Hematopoietic multipotent progenitor cell treated with erythropoietin and hydrocortisone succinate and interleukin-3 and kit ligand, for 17 days (in vitro differentiated cells): ENCODE results near the gene TENT5C.

Experiments used
- DNase-seq: peaks from one replicate; pipeline ENCODE4 v3.0.0-alpha.2; 2015; ENCODE audit warnings: low spot score

The TENT5C gene

DNA sequence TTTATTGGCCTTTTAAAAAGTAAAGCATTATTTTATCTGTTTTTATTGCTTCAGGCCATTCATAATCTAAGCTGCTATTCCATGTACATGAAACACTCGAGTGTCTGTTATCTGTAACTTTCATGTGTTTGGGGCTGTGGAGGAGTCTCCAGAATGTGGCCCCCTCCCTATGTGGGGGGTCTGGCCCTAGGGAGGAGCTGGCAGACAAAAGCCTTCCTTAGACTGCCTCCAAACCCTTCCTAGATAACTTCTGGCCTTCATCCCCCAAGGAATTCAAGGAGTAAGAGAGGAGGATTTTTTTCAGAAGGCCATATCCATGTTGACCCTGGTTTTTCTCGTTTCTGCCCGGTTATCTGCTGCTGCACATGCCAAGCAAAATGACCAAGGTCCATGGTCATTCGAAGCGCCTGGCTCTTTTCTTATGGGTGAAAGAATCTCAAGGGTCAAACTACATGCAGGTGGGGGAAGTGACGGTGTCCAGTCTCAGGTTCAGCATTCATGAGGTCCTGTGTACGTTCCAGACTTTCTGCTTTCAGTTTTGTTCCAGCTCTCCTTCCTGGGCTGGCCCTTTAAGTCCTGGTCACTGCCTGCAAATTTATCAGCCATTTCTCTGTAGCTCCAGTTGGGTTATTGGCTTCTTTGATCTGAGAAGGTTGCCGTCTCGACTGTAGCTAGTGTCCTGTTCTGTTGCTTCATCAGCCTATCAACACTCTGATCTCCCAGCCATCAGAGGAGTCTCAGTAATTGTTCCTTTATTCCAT lies 8.3 kb downstream of the TENT5C start:
- peak; percentile 60 for DNase-seq

GRCh38 chr1:117615474-117615873 lies 9.6 kb downstream of the TENT5C start:
- peak; percentile 21 for DNase-seq

- DNase-seq, result peak; percentile 62
Observed at GRCh38 chr1:117616356-117616755, 10.5 kb downstream of the TENT5C start.

DNA sequence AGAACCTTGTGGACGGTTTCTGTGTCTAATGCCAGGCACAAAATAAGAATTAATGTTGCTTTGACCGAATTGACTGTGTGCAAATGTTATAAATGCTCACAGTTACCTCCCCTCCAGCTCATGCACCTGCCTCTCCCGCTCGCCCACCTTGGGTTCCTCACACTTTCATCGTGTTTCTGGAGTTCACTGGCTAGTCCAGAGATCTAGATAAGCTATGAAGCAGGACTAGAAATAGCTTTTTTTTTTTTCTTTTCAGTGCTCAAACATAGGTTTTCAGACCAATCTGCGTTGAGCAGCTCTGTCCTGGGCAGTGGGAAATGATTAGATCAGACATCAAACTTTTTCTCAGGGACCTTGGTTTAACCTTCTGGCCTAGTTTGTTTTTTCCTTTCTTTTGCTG lies 11.1 kb downstream of the TENT5C start:
- no peak for DNase-seq

DNA sequence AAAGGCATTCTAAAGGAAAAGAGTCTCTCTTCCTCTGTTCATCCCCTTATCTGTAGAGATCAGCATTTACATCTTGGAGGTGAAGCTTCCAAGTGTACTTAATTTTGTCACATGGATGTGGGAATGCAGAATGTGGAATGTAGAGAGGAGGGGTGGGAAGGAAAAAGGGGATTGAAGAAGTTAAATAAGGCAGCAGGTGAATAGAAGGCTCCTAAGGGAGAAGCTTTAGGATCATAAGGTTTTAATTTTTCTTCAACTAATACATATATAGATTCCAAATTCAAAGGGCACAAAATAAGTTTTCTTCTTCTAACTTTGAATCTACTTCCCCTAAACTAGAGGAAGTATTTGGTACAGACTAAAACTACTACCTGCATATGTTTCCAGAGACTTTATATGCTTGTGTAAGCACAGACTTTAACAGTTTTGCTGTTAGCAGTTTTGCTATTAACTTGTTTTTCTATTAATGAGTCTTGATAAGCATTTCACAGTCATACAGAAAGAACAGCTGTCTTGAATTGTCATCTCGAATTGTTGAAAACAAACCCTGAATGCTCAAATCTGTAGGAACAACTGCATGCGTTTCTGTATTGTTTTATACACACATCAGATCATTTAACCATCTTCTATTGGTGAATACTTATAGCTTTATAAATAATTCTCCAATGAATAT lies 12.7 kb downstream of the TENT5C start:
- DNase-seq, result peak; percentile 17

DNA sequence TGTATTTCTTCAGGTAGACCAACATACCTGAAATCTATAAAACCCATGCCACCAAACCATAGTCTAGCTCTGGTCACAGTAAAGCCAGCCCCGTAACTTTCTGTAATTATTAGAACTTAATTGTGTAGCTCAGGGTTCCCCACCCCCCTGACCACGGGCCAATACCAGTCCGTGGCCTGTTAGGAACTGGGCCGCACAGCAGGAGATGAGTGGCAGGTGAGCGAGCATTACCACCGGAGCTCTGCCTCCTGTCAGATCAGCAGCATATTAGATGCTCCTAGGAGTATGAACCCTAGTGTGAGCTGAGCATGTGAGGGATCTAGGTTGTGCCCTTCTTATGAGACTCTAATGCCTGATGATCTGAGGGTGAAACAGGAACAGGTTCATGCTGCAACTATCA lies 14.6 kb downstream of the TENT5C start:
- no peak for DNase-seq

- DNase-seq, result no peak
Observed at GRCh38 chr1:117621316-117621715, 15.5 kb downstream of the TENT5C start.

DNA sequence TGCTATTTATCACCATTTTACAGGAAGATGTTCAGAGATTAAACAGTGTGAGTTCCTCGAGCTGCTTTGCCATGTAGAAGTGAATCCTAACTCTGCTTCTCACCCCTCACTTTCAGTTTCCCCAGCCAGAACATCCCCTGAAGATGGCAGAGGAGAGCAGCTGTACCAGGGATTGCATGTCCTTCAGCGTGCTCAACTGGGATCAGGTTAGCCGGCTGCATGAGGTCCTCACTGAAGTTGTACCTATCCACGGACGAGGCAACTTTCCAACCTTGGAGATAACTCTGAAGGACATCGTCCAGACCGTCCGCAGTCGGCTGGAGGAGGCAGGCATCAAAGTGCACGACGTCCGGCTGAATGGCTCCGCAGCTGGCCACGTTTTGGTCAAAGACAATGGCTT lies 16.9 kb downstream of the TENT5C start:
- DNase-seq, result peak; percentile 40

- DNase-seq, result no peak
Observed at GRCh38 chr1:117623141-117623540, 17.3 kb downstream of the TENT5C start.

DNA sequence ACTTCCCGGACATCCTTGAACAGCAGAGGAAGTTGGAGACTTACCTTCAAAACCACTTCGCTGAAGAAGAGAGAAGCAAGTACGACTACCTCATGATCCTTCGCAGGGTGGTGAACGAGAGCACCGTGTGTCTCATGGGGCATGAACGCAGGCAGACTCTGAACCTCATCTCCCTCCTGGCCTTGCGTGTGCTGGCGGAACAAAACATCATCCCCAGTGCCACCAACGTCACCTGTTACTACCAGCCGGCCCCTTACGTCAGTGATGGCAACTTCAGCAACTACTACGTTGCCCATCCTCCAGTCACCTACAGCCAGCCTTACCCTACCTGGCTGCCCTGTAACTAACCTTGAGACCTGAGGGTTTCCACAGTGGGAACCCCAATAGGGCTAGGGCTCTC lies 17.9 kb downstream of the TENT5C start:
- DNase-seq, result no peak

GRCh38 chr1:117627546-117628130 lies 21.8 kb downstream of the TENT5C start:
- DNase-seq, result no peak

DNA sequence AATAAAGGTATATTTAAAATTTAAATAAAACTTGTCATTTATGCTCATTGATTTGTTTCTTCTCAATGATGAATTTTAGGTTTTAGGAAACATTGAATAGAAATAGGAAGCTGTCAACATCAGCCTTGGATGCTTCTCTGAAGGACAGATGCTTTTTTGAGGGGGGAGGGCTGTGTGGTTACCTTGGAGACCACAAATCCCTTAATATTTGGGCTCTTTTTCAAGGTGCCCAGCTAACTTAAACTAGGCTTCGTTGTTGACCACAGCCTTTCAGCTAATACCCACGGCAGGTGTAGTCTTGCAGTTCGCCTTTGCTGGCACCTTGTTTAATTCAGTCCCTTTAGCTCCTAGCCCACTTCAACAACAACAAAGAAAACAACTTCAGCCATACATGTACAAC lies 22.5 kb downstream of the TENT5C start:
- no peak for DNase-seq

DNA sequence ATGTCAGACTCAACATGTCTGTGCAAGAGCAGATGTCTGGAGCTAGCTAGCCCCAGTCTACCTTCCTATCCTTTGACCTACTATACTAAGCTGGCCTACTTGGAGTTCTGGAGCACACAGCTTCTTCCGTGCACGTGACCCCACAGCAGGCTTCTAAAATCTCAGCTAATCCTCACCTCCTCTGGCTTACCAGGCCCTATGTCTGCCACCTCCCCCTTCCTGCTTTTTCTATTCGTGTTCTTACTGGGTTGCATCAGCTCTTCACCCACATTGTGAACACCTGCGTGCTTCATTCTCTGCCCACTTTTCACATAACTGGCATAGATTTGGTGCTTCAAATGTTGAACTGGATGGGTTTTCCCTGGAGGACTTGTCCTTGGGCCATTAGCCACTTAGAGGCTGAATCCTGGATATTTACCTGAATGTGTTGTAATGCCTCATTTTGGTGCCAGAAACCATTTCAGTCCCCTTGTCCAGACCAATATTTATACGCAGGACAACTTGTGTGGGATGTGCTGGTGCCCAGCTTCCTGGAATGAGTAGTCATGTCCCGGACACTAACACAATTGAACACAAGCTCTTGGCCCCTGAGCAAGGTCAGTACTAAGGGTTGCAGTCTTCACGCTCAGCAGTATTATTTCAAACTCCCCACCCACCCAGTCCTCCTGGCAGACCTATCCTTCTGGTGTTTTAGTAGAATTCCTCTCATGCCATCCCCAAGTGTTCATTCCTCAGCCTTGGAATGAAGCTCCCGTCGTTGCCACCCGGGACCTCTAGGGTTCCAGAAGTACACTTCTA lies 24.0 kb downstream of the TENT5C start:
- DNase-seq, result no peak

DNA sequence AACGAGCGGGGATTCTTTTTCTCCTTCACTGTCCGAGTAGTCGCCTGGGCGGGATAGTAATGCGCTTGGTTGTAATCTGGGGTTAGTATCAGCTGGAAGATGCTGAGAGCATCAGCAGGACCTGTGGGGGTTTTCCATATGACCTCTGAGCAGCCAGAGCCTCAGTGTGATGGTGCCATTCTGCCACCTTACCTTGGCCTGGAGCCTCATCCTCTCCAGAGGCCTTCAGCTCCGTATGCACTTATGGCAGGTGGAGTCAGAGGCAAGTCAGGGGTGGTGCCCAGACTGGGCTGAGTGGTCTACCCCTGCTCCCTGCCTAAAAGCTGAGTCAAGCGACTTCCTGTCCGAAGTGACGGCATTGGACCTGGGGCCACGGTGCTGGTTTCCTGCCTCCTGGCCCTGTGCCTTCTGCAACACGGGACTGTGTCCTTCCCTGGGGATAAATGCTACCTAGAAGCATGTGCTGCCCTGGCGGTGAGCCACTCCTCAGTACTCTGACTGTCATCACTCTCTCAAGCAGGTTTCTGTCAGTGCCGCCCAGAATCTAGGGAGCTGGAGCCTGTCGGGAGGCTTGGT lies 24.7 kb downstream of the TENT5C start:
- DNase-seq, result no peak

- no peak for DNase-seq
Observed at GRCh38 chr1:117631359-117632160, 25.7 kb downstream of the TENT5C start.

GRCh38 chr1:117632269-117633067 lies 26.6 kb downstream of the TENT5C start:
- no peak for DNase-seq

GRCh38 chr1:117633068-117633345 lies 27.2 kb downstream of the TENT5C start:
- DNase-seq, result no peak

DNA sequence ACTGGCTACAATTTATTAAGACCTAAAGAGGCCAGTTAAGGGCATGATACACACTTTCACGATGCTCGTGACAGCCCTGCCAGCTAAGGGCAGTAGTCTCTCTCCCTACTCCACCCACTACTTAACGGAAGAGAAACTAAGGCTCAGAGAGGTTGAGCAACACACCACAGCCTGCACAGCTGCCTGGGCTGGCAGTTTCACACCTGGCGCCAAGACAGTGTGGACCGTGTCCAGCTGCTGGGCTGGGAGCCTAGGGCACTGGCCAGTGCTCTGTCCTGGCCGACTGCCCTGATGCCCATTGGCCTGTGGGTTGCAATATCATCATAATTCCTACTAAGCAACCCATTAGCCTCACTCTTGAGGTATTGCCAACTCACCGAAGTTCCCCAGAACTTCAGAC lies 27.6 kb downstream of the TENT5C start:
- no peak for DNase-seq

- DNase-seq, result no peak
Observed at GRCh38 chr1:117633936-117634335, 28.1 kb downstream of the TENT5C start.

GRCh38 chr1:117634631-117635030 lies 28.8 kb downstream of the TENT5C start:
- DNase-seq, result no peak

DNA sequence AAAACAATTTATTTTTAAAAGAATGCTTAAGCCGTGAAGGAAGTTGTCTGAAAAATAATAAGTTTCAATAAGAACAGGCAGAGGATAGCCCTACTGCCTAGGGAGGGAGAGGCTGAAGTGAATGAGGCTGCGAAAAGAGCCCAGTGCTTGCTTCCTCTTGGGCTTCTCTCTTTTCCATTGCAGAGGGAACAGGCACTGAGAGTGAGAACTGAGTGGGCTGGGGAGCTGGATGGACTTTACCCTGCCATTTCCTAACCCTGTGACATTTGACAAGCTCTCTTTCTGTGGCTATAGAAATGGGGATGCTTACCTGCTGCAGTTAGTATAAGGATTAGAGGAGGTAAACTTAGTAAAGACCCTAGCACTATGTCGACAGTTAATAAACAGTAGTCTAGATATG lies 30.0 kb downstream of the TENT5C start:
- DNase-seq, result no peak
